K562 (cell line): Measurements from ENCODE around the gene IGSF9. TPM values are rescaled to one million over a fixed set of nuclear protein-coding genes. Genes with fewer than 3 reads are reported as not detected.

ENCODE experiments used
- ATAC-seq: fragments of 200-7000 bp; cut with Tn5 transposase; 3 replicates; pipeline ENCODE4 v1.9.1; 2020; ENCODE audit warnings: moderate library complexity
- BruUV-seq: library from RNA; stranded (reverse); fragments of 400-500 nt; replicated peaks from 2 replicates; lab custom pipeline; 2021; lab: Mats Ljungman, UMichigan
- CTCF ChIA-PET: fragments of 300-600 bp; formaldehyde crosslinking; extraction: SDS; loops from one replicate; lab custom pipeline; 2021; ENCODE audit warnings: low intra/inter-chr PET ratio; lab: Yijun Ruan, JAX
- POLR2A ChIA-PET: fragments of 300-600, 350-650 bp; sonication (Branson Sonifier 250); formaldehyde crosslinking; extraction: SDS; loops from one replicate; lab custom pipeline; 2021; ENCODE audit warnings: antibody characterized with exemption, inconsistent platforms; lab: Yijun Ruan, JAX
- DNase-seq, 4 experiments: peaks; one replicate each; pipeline versions ENCODE4 v3.0.0 to v3.0.0-alpha.2; 2011 to 2018; ENCODE audit warnings: low spot score in 3 of 4, mixed read lengths in 3 of 4; ENCODE audit errors: extremely low read depth in 1 of 4
- FAIRE-seq: peaks from 2 replicates; lab custom pipeline; 2011; peaks lifted over from hg19 to GRCh38; lab: Jason Lieb, UNC
- H2AFZ ChIP-seq: 2 replicates; pipeline ENCODE4 v1.6.0; 2011; ENCODE audit warnings: low read depth, low read length, control low read depth, inconsistent platforms
- H3K27ac ChIP-seq: fragments of 200-600 bp; 3 replicates; pipeline ENCODE4 v1.8.0; 2011; ENCODE audit warnings: low read depth, mild to moderate bottlenecking, control low read depth, inconsistent platforms, low read length, moderate library complexity, mixed read lengths; ENCODE audit errors: extremely low read depth
- H3K27me3 ChIP-seq, 2 experiments: fragments of 300-600 bp in 1 of 2; 2 replicates in 1 of 2; 3 replicates in 1 of 2; pipeline versions ENCODE4 v1.6.0 to v1.8.0; 2011; ENCODE audit warnings: inconsistent platforms in 2 of 2, low read length in 2 of 2, mild to moderate bottlenecking in 1 of 2, mixed read lengths in 1 of 2, moderate library complexity in 1 of 2; ENCODE audit not compliant: control insufficient read depth in 2 of 2, insufficient read depth in 2 of 2
- H3K36me3 ChIP-seq: fragments of 300-600 bp; 3 replicates; pipeline ENCODE4 v1.8.0; 2011; ENCODE audit warnings: mild to moderate bottlenecking, low read length, inconsistent platforms; ENCODE audit not compliant: control insufficient read depth, insufficient read depth
- H3K4me1 ChIP-seq, 2 experiments: fragments of 200-600 bp in 1 of 2; replicated peaks in 1 of 2; 2 replicates in 1 of 2; 3 replicates in 1 of 2; pipeline versions ENCODE4 v1.5.1 to v1.8.0; 2011; ENCODE audit warnings: inconsistent platforms in 2 of 2, low read length in 2 of 2, mild to moderate bottlenecking in 1 of 2, mixed read lengths in 1 of 2, moderate library complexity in 1 of 2; ENCODE audit not compliant: control insufficient read depth in 2 of 2, insufficient read depth in 2 of 2
- H3K4me2 ChIP-seq: 2 replicates; pipeline ENCODE4 v1.6.1; 2011; ENCODE audit warnings: low read length, control low read depth, inconsistent platforms, mixed read lengths; ENCODE audit not compliant: insufficient read depth
- H3K4me3 ChIP-seq: fragments of 200-600 bp; sonication (generic), shearing (Covaris generic); 2 replicates; pipeline ENCODE4 v1.5.1; 2016; ENCODE audit warnings: control low read depth, inconsistent platforms
- H3K79me2 ChIP-seq: fragments of 200-600 bp; 3 replicates; pipeline ENCODE4 v1.8.0; 2011; ENCODE audit warnings: low read length, inconsistent platforms; ENCODE audit not compliant: control insufficient read depth, insufficient read depth
- H3K9ac ChIP-seq, 2 experiments: 2 replicates each; pipeline versions ENCODE4 v1.6.0 to v1.6.1; 2011; ENCODE audit warnings: low read depth in 2 of 2, low read length in 2 of 2, control low read depth in 1 of 2, inconsistent platforms in 1 of 2, mild to moderate bottlenecking in 1 of 2, mixed read lengths in 1 of 2; ENCODE audit not compliant: insufficient read depth in 1 of 2
- H3K9me1 ChIP-seq: one replicate; pipeline ENCODE4 v1.6.0; 2011; ENCODE audit warnings: inconsistent platforms, mild to moderate bottlenecking, low read length, moderate library complexity; ENCODE audit not compliant: control insufficient read depth, insufficient read depth
- H3K9me3 ChIP-seq: replicated peaks from 2 replicates; pipeline ENCODE4 v1.5.1; 2011; ENCODE audit warnings: low read depth, low read length, inconsistent platforms; ENCODE audit not compliant: control insufficient read depth, insufficient read depth
- H4K20me1 ChIP-seq: replicated peaks from 2 replicates; pipeline ENCODE4 v1.6.1; 2011; ENCODE audit warnings: low read length, inconsistent platforms, mixed read lengths; ENCODE audit not compliant: control insufficient read depth, insufficient read depth
- ETS1 ChIP-seq: conservative IDR thresholded peaks from 2 replicates; pipeline ENCODE4 v1.6.1; 2011; ENCODE audit warnings: low read depth, mild to moderate bottlenecking, low read length; ENCODE audit not compliant: control insufficient read depth
- NCOA6 ChIP-seq: fragments of 450-650 bp; IDR thresholded peaks from 2 replicates; pipeline ENCODE4 v1.6.1; 2017; ENCODE audit warnings: mild to moderate bottlenecking
- PCBP1 ChIP-seq: fragments of 200-400 bp; formaldehyde crosslinking; IDR thresholded peaks from 2 replicates; pipeline ENCODE4 v1.6.1; 2018; ENCODE audit warnings: mild to moderate bottlenecking, low read depth, low read length; ENCODE audit not compliant: poor library complexity, severe bottlenecking
- PTRF ChIP-seq: fragments of 450-650 bp; IDR thresholded peaks from 2 replicates; pipeline ENCODE4 v1.6.1; 2016; ENCODE audit warnings: mild to moderate bottlenecking, missing genetic modification characterization, missing compliant biosample characterization
- RAD21 ChIP-seq, 2 experiments: fragments of 250-450 bp in 1 of 2; fragments of 450-650 bp in 1 of 2; sonication (Bioruptor Pico) in 1 of 2; formaldehyde crosslinking in 1 of 2; IDR thresholded peaks in 1 of 2; conservative IDR thresholded peaks in 1 of 2; 2 replicates each; pipeline versions ENCODE4 v1.4.0 to v1.8.0; 2020 to 2022; ENCODE audit warnings: mild to moderate bottlenecking in 2 of 2, moderate library complexity in 1 of 2
- TCFL5 ChIP-seq: fragments of 250-450 bp; sonication (Bioruptor Pico); conservative IDR thresholded peaks from 2 replicates; pipeline ENCODE4 v1.6.1; 2021; ENCODE audit warnings: mild to moderate bottlenecking, moderate library complexity, matching md5 sums
- ZBTB7A ChIP-seq: IDR thresholded peaks from 2 replicates; pipeline ENCODE4 v1.6.1; 2011; ENCODE audit warnings: low read depth, mild to moderate bottlenecking, low read length, moderate library complexity, borderline replicate concordance; ENCODE audit not compliant: control insufficient read depth
- ZMIZ1 ChIP-seq, 2 experiments: fragments of 150-350 bp in 1 of 2; IDR thresholded peaks; 2 replicates each; pipeline ENCODE4 v1.6.1; 2012 to 2016; ENCODE audit warnings: low read depth in 2 of 2, low read length in 2 of 2, mild to moderate bottlenecking in 1 of 2, moderate library complexity in 1 of 2
- ZNF592 ChIP-seq: fragments of 450-650 bp; IDR thresholded peaks from 2 replicates; pipeline ENCODE4 v1.6.1; 2017; ENCODE audit warnings: antibody characterized with exemption, mild to moderate bottlenecking
- WGBS: fragments of 100-300 bp; shearing (Covaris generic); methylation state at CpG from one replicate; pipeline ENCODE4 v1.1.6; 2016; ENCODE audit warnings: low coverage, mixed read lengths; ENCODE audit not compliant: insufficient coverage; ENCODE audit errors: missing lambda C conversion rate; 5-methylcytosine and 5-hydroxymethylcytosine counted together
- in situ Hi-C: fragments of 300-500 bp; cut with MboI; formaldehyde crosslinking; loops from 4 replicates; pipeline ENCODE4 v1.15.0; 2018; ENCODE audit warnings: inconsistent platforms, mixed read lengths
- intact Hi-C: fragments of 100-400 bp; cut with micrococcal nuclease; formaldehyde crosslinking; loops from 2 replicates; pipeline ENCODE4 v1.14.2; 2022
- polyA plus RNA-seq, 8 experiments: library from polyadenylated mRNA; depleted of rRNA in 4 of 8; stranded (reverse) in 5 of 8; unstranded in 3 of 8; fragments of >200 nt; fragmentation: Nextera tagmentation in 2 of 8; fragmentation: Illumina TruSeq in 1 of 8; extraction: Ambion mirVana in 2 of 8; extraction: Trizol in 1 of 8; gene quantifications; 2 replicates each; pipeline versions ENCODE4 v1.2.1 to v1.2.3, GENCODE V29; 2011 to 2014; ENCODE audit warnings: inconsistent platforms in 1 of 8, missing spikeins in 1 of 8
- total RNA-seq, 7 experiments: library from RNA; depleted of rRNA in 6 of 7; stranded (reverse); fragments of >200 nt in 6 of 7; fragmentation: Illumina TruSeq in 2 of 7; extraction: Trizol in 2 of 7; gene quantifications; 2 replicates each; pipeline versions ENCODE4 v1.2.1 to v1.2.3, GENCODE V29; 2011 to 2021; ENCODE audit warnings: low replicate concordance in 1 of 7

IGSF9 gene
- total and polyA plus RNA-seq, 9 of the 15 experiments (the other 6 are each of a cell fraction or from before 2014, with no cell fraction given) = 0.03 to 0.29 (median 0.07) TPM; not detected in 1

- intact Hi-C loops = loop anchor here (1.0 to 10.0 kb wide), 3 partner anchors 25 to 340 kb away; partner anchors contain the start of genes CFAP45 and DCAF8
- DNase-seq (peak; percentile 86 to 95 (median 91)), ATAC-seq (peak; percentile 83), FAIRE-seq (peak; percentile 85)
- TSS peak; percentile 53 for BruUV-seq
- H3K4me3 ChIP-seq = peak within 1 kb of the TSS; percentile 72
- H3K9me1 ChIP-seq = peaks cover 12% of the 10 kb centered on the region
- peaks cover 28 to 77% of the 10 kb centered on the region in 2 experiments for H3K4me1 ChIP-seq
- CTCF ChIA-PET = no interaction called here
- H3K79me2 ChIP-seq = peaks cover 55% of the 10 kb centered on the region
- POLR2A ChIA-PET = interaction anchor here (0.6 to 4.2 kb wide), 14 partner anchors 8 to 337 kb away, joined by 3 to 35 read pairs (median 4); partner anchors contain the start of genes DCAF8 and DUSP23
- H4K20me1 ChIP-seq = peaks cover 38% of the 10 kb centered on the region; the same call in 1 of the 2 replicates
- H3K9ac ChIP-seq = peak within 1 kb of the TSS; percentile 93 to 99
- in situ Hi-C loops = no loop called here
- no peaks in the 10 kb centered on the region for H3K9me3 ChIP-seq
- H3K4me2 ChIP-seq = peak within 1 kb of the TSS; percentile 94
- WGBS = 1% methylated on average over 49 of the region's 58 CpGs
- H3K27ac ChIP-seq = peak within 1 kb of the TSS; percentile 100
- H3K27me3 ChIP-seq = no peaks in the 10 kb centered on the region
- H3K36me3 ChIP-seq = peaks cover 32% of the 10 kb centered on the region
- H2AFZ ChIP-seq = peak within 1 kb of the TSS; percentile 81
- TF ChIP-seq RAD21 (CRISPR knock-in tag; conservative IDR thresholded peaks at IDR 0.05 in 1 of 2, IDR thresholded peaks at IDR 0.05 in 1 of 2) (no peak), ZBTB7A (peak; percentile 85), ZNF592 (peak; percentile 73), ZMIZ1 (IDR thresholded peaks at IDR 0.05; ENCODE audit: low read depth in 2 of 2, low read length in 2 of 2) (peak in 1 of 2 experiments; percentile 70; a peak in 1 of 4 replicates), PTRF (tag) (no peak), PCBP1 (peak; percentile 21), TCFL5 (no peak), NCOA6 (peak; percentile 47; the same call in 1 of the 2 replicates), ETS1 (no peak)
Measured at GRCh38 chr1:159924791-159925718, 20.4 kb downstream of the IGSF9 start, which contains the start of gene TAGLN2. TAGLN2 (minus strand) TSS chr1:159925507; CDS start chr1:159920509, 4,998 bp downstream.
